ENCODE results near the gene TSPAN9.

Gene TSPAN9

GRCh38 chr12:3119756-3120601 lies 42.8 kb downstream of the TSPAN9 start:
- no peak overlapping the region for H4K8ac ChIP-seq (ENCODE audit: low read depth, low read length)
- H3K79me2 ChIP-seq (ENCODE audit: control insufficient read depth, insufficient read depth, low read length): no peaks in the 10 kb centered on the region
- no peak overlapping the region for H3K9ac ChIP-seq (ENCODE audit: low read length)
- H3K4me1 ChIP-seq (ENCODE audit: control insufficient read depth, low read depth, low read length): no peaks in the 10 kb centered on the region
- DNase-seq: no peak
- H3K36me3 ChIP-seq (ENCODE audit: control insufficient read depth, insufficient read depth, low read length): no peaks in the 10 kb centered on the region
- H2BK5ac ChIP-seq (ENCODE audit: low read length): no peak overlapping the region
- H3K4ac ChIP-seq (ENCODE audit: low read depth, low read length): no peak overlapping the region
- H3K27ac ChIP-seq (ENCODE audit: low read depth, low read length): no peak overlapping the region
- H3K23ac ChIP-seq (ENCODE audit: low read length): no peak overlapping the region
- H3K18ac ChIP-seq (ENCODE audit: low read length): no peak overlapping the region
- H2BK120ac ChIP-seq (ENCODE audit: low read depth, low read length): no peak overlapping the region
- no peaks in the 10 kb centered on the region for H3K27me3 ChIP-seq (ENCODE audit: insufficient read depth, low read length, poor library complexity)
- no peak overlapping the region for H4K5ac ChIP-seq (ENCODE audit: low read length)
- no peak overlapping the region for H3K56ac ChIP-seq (ENCODE audit: low read length)
- H3K4me3 ChIP-seq (ENCODE audit: low read length): no peak overlapping the region
- H3K4me2 ChIP-seq (ENCODE audit: low read length): no peak overlapping the region
- no peak overlapping the region for H2BK15ac ChIP-seq (replicated peaks; ENCODE audit: low read depth)
- WGBS (ENCODE audit: extremely low coverage, insufficient coverage, low lambda C conversion rate): no CpG with 5 or more reads among the region's 17 CpGs
- H3K79me1 ChIP-seq (ENCODE audit: low read length): no peaks in the 10 kb centered on the region
- no peak overlapping the region for H2AK5ac ChIP-seq (ENCODE audit: low read length)

- H3K4me2 ChIP-seq (ENCODE audit: low read length): no peak overlapping the region
- H4K5ac ChIP-seq (ENCODE audit: low read length): no peak overlapping the region
- WGBS (ENCODE audit: extremely low coverage, insufficient coverage, low lambda C conversion rate): no CpG with 5 or more reads among the region's 5 CpGs
- no peak overlapping the region for H3K4ac ChIP-seq (ENCODE audit: low read depth, low read length)
- no peak overlapping the region for H2AK5ac ChIP-seq (ENCODE audit: low read length)
- DNase-seq: no peak
- H2BK5ac ChIP-seq (ENCODE audit: low read length): no peak overlapping the region
- H3K79me1 ChIP-seq (ENCODE audit: low read length): no peaks in the 10 kb centered on the region
- no peak overlapping the region for H2BK120ac ChIP-seq (ENCODE audit: low read depth, low read length)
- H3K36me3 ChIP-seq (ENCODE audit: control insufficient read depth, insufficient read depth, low read length): no peaks in the 10 kb centered on the region
- H2BK15ac ChIP-seq (replicated peaks; ENCODE audit: low read depth): no peak overlapping the region
- H3K56ac ChIP-seq (ENCODE audit: low read length): no peak overlapping the region
- H3K27me3 ChIP-seq (ENCODE audit: insufficient read depth, low read length, poor library complexity): no peaks in the 10 kb centered on the region
- H3K4me1 ChIP-seq (ENCODE audit: control insufficient read depth, low read depth, low read length): no peaks in the 10 kb centered on the region
- H3K4me3 ChIP-seq (ENCODE audit: low read length): no peak overlapping the region
- H4K8ac ChIP-seq (ENCODE audit: low read depth, low read length): no peak overlapping the region
- no peaks in the 10 kb centered on the region for H3K79me2 ChIP-seq (ENCODE audit: control insufficient read depth, insufficient read depth, low read length)
- no peak overlapping the region for H3K18ac ChIP-seq (ENCODE audit: low read length)
- no peak overlapping the region for H3K23ac ChIP-seq (ENCODE audit: low read length)
- H3K9ac ChIP-seq (ENCODE audit: low read length): no peak overlapping the region
- no peak overlapping the region for H3K27ac ChIP-seq (ENCODE audit: low read depth, low read length)
Measured at GRCh38 chr12:3120701-3121100, 43.5 kb downstream of the TSPAN9 start.

- H3K18ac ChIP-seq (ENCODE audit: low read length): no peak overlapping the region
- no peak overlapping the region for H4K8ac ChIP-seq (ENCODE audit: low read depth, low read length)
- H2BK15ac ChIP-seq (replicated peaks; ENCODE audit: low read depth): no peak overlapping the region
- H2BK5ac ChIP-seq (ENCODE audit: low read length): no peak overlapping the region
- no peak overlapping the region for H3K23ac ChIP-seq (ENCODE audit: low read length)
- no peak overlapping the region for H2BK120ac ChIP-seq (ENCODE audit: low read depth, low read length)
- H3K27me3 ChIP-seq (ENCODE audit: insufficient read depth, low read length, poor library complexity): no peaks in the 10 kb centered on the region
- H2AK5ac ChIP-seq (ENCODE audit: low read length): no peak overlapping the region
- H3K27ac ChIP-seq (ENCODE audit: low read depth, low read length): no peak overlapping the region
- no peak overlapping the region for H4K5ac ChIP-seq (ENCODE audit: low read length)
- H3K4ac ChIP-seq (ENCODE audit: low read depth, low read length): no peak overlapping the region
- no peak overlapping the region for H3K56ac ChIP-seq (ENCODE audit: low read length)
- DNase-seq: peak; percentile 39
- no peaks in the 10 kb centered on the region for H3K79me2 ChIP-seq (ENCODE audit: control insufficient read depth, insufficient read depth, low read length)
- no peaks in the 10 kb centered on the region for H3K36me3 ChIP-seq (ENCODE audit: control insufficient read depth, insufficient read depth, low read length)
- no peak overlapping the region for H3K9ac ChIP-seq (ENCODE audit: low read length)
- H3K4me1 ChIP-seq (ENCODE audit: control insufficient read depth, low read depth, low read length): no peaks in the 10 kb centered on the region
- no CpG with 5 or more reads among the region's 13 CpGs for WGBS (ENCODE audit: extremely low coverage, insufficient coverage, low lambda C conversion rate)
- H3K4me3 ChIP-seq (ENCODE audit: low read length): no peak overlapping the region
- no peaks in the 10 kb centered on the region for H3K79me1 ChIP-seq (ENCODE audit: low read length)
- no peak overlapping the region for H3K4me2 ChIP-seq (ENCODE audit: low read length)
Measured at GRCh38 chr12:3122841-3123678, 45.9 kb downstream of the TSPAN9 start.

GRCh38 chr12:3123729-3124128 lies 46.5 kb downstream of the TSPAN9 start:
- no peak overlapping the region for H3K56ac ChIP-seq (ENCODE audit: low read length)
- H3K9ac ChIP-seq (ENCODE audit: low read length): no peak overlapping the region
- H3K79me2 ChIP-seq (ENCODE audit: control insufficient read depth, insufficient read depth, low read length): no peaks in the 10 kb centered on the region
- H2BK120ac ChIP-seq (ENCODE audit: low read depth, low read length): no peak overlapping the region
- no peak overlapping the region for H4K8ac ChIP-seq (ENCODE audit: low read depth, low read length)
- WGBS (ENCODE audit: extremely low coverage, insufficient coverage, low lambda C conversion rate): 100% methylated on average over 1 of the region's 4 CpGs
- no peak overlapping the region for H3K18ac ChIP-seq (ENCODE audit: low read length)
- H3K23ac ChIP-seq (ENCODE audit: low read length): no peak overlapping the region
- no peak overlapping the region for H3K4me2 ChIP-seq (ENCODE audit: low read length)
- no peaks in the 10 kb centered on the region for H3K4me1 ChIP-seq (ENCODE audit: control insufficient read depth, low read depth, low read length)
- no peak overlapping the region for H3K27ac ChIP-seq (ENCODE audit: low read depth, low read length)
- no peak overlapping the region for H2BK15ac ChIP-seq (replicated peaks; ENCODE audit: low read depth)
- DNase-seq: no peak
- no peak overlapping the region for H3K4ac ChIP-seq (ENCODE audit: low read depth, low read length)
- H3K4me3 ChIP-seq (ENCODE audit: low read length): no peak overlapping the region
- no peak overlapping the region for H4K5ac ChIP-seq (ENCODE audit: low read length)
- H2AK5ac ChIP-seq (ENCODE audit: low read length): no peak overlapping the region
- no peak overlapping the region for H2BK5ac ChIP-seq (ENCODE audit: low read length)
- no peaks in the 10 kb centered on the region for H3K36me3 ChIP-seq (ENCODE audit: control insufficient read depth, insufficient read depth, low read length)
- H3K27me3 ChIP-seq (ENCODE audit: insufficient read depth, low read length, poor library complexity): no peaks in the 10 kb centered on the region
- H3K79me1 ChIP-seq (ENCODE audit: low read length): no peaks in the 10 kb centered on the region

- Histone ChIP-seq H3K4me2 (ENCODE audit: low read length) (no peak overlapping the region), H4K5ac (ENCODE audit: low read length) (no peak overlapping the region), H3K36me3 (ENCODE audit: control insufficient read depth, insufficient read depth, low read length) (no peaks in the 10 kb centered on the region), H2BK5ac (ENCODE audit: low read length) (no peak overlapping the region), H3K18ac (ENCODE audit: low read length) (no peak overlapping the region), H3K56ac (ENCODE audit: low read length) (no peak overlapping the region), H4K8ac (ENCODE audit: low read depth, low read length) (no peak overlapping the region), H3K27me3 (ENCODE audit: insufficient read depth, low read length, poor library complexity) (no peaks in the 10 kb centered on the region), H3K4me3 (ENCODE audit: low read length) (no peak overlapping the region), H3K9ac (ENCODE audit: low read length) (no peak overlapping the region), H3K27ac (ENCODE audit: low read depth, low read length) (no peak overlapping the region), H3K4ac (ENCODE audit: low read depth, low read length) (no peak overlapping the region), H2BK15ac (replicated peaks; ENCODE audit: low read depth) (no peak overlapping the region), H2AK5ac (ENCODE audit: low read length) (no peak overlapping the region), H3K23ac (ENCODE audit: low read length) (no peak overlapping the region), H3K4me1 (ENCODE audit: control insufficient read depth, low read depth, low read length) (no peaks in the 10 kb centered on the region), H2BK120ac (ENCODE audit: low read depth, low read length) (no peak overlapping the region), H3K79me2 (ENCODE audit: control insufficient read depth, insufficient read depth, low read length) (no peaks in the 10 kb centered on the region), H3K79me1 (ENCODE audit: low read length) (no peaks in the 10 kb centered on the region)
- WGBS (ENCODE audit: extremely low coverage, insufficient coverage, low lambda C conversion rate): no CpG with 5 or more reads among the region's 1 CpG
- no peak for DNase-seq
Measured at GRCh38 chr12:3124917-3125316, 47.7 kb downstream of the TSPAN9 start.
